Measurements from ENCODE around the gene DOCK9.

DNA sequence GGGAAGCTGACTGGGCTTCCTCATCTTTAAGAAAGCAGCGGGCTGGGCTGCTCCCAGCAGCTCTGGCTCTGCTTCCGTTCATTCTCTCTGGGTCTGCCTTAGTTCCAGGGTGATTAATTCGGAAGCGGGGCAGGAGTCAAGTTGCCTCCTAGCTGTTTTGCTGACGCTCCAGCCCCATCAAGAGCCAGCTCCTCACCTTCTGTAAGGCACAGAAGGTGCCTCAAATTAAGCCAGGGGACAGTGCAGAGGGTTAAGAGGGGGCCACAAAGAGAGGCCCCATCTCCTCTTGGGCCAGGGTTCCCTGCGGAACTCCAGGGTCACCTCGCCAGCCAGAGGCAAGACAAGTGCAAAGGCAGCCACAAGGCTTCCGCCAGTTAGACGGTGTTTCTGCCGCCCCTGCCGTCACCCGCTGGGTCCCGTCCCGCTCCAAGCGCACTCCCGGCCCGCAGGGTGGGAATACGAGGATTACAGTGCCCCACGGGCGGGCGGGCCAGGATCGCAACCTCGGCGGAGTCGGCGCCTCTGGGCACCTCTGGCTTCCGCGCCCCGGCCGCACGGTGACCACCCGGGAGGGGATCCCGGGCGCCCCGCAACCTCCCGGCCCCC lies 225.9 kb downstream of the DOCK9 start:
- TF ChIP-seq EZH2 (IDR thresholded peaks at IDR 0.05; ENCODE audit: insufficient read depth, low read length) = no peak
- no peak for TF ChIP-seq CTCF (IDR thresholded peaks at IDR 0.05; ENCODE audit: insufficient read depth, low read depth, low read length)
